Activated CD4-positive, alpha-beta T cell treated with anti-CD3 and anti-CD28 coated beads, Interleukin-2, amount 10 ng/mL, durations not matched to agents 24 days and 14 days (primary cell): ENCODE results near the gene TMEM203. TPM values are rescaled to one million over a fixed set of nuclear protein-coding genes. Genes with fewer than 3 reads are reported as not detected.

Experiments used
- DNase-seq: peaks from one replicate; pipeline ENCODE4 v3.0.0; 2022
- H3K27ac Mint-ChIP-seq: one replicate; pipeline ENCODE4 v1.8.0; 2022; ENCODE audit warnings: mild to moderate bottlenecking, mixed read lengths
- H3K27me3 Mint-ChIP-seq: one replicate; pipeline ENCODE4 v1.8.0; 2022; ENCODE audit warnings: mixed read lengths
- H3K36me3 Mint-ChIP-seq: one replicate; pipeline ENCODE4 v1.8.0; 2022; ENCODE audit warnings: low read depth, mild to moderate bottlenecking, mixed read lengths
- H3K4me1 Mint-ChIP-seq: one replicate; pipeline ENCODE4 v1.8.0; 2021; ENCODE audit warnings: mixed read lengths
- H3K4me3 Mint-ChIP-seq: one replicate; pipeline ENCODE4 v1.8.0; 2022; ENCODE audit warnings: mild to moderate bottlenecking, moderate library complexity, mixed read lengths
- H3K9me3 Mint-ChIP-seq: one replicate; pipeline ENCODE4 v1.8.0; 2021; ENCODE audit warnings: mixed read lengths
- intact Hi-C: fragments of 100-400 bp; cut with micrococcal nuclease; formaldehyde crosslinking; loops from one replicate; pipeline ENCODE4 v1.15.1; 2023
- total RNA-seq: library from RNA; stranded (reverse); gene quantifications from 2 replicates; pipeline ENCODE4 v1.2.3, GENCODE V29; 2022

Gene TMEM203
- total RNA-seq, 1 donor from 2014 or later: 38.8 TPM

DNA sequence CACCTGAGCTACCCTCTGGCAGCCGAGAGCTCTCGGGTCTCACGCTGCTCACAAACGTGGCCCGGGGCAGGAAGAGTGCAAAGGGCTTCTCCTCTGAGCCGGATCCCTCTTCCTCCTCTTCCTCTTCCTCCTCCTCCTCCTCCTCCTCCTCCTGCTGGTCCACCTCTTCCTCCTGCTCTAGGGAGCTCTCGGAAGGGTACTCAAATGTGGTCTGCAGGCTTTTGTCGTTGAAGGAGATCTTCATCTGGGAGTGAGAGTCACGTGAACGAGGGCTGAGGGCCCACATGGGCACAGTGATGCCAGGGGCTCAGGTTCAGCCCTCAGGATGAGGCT lies 13.0 kb downstream of the TMEM203 start:
- no peak overlapping the region for H3K4me3 Mint-ChIP-seq
- no peak overlapping the region for H3K27ac Mint-ChIP-seq
- no peaks in the 10 kb centered on the region for H3K27me3 Mint-ChIP-seq
- no peaks in the 10 kb centered on the region for H3K9me3 Mint-ChIP-seq
- peaks cover 11% of the 10 kb centered on the region for H3K4me1 Mint-ChIP-seq
- peaks cover 19% of the 10 kb centered on the region for H3K36me3 Mint-ChIP-seq
- no peak for DNase-seq
- intact Hi-C loops: no loop called here

DNA sequence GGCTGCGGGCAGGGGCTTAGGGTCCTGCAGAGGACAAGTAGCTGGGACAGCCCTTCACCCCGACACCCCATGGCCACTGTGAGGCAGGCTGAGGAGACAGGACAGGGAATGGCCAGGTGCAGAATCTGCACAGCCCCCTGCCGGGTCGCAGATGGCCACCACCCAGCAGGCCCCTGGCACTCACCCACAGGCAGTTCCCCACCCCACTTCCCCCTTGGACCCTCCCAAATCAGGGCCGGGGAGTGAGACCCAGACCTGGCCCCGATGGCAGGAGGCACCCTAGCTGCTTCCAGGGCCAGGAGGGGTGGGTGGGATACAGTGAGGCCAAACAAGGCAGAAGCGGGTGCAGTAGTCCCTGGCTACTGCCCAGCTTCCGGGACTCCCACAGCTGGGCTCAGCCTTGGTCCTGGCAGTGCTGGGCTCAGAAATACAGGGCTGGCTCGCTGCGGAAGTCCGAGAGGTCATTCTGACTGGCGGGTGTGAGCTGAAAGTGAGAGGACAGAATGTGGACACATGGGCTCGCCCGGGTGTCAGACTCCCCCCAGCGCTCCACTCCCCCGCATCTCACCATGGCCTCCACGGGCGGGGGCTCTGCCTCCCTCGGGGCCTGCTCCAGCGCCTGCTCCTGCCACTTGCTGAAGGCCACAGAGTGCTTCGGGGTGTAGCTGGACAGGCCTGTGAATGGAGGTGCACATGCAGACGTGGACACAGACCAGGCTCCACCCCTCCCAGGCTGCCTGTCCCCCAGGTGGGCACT lies 13.6 kb downstream of the TMEM203 start:
- Mint-ChIP-seq H3K27me3 (no peaks in the 10 kb centered on the region), H3K36me3 (peaks cover 22% of the 10 kb centered on the region), H3K4me3 (no peak overlapping the region), H3K27ac (no peak overlapping the region), H3K4me1 (peaks cover 15% of the 10 kb centered on the region), H3K9me3 (no peaks in the 10 kb centered on the region)
- intact Hi-C loops: no loop called here
- DNase-seq: no peak

DNA sequence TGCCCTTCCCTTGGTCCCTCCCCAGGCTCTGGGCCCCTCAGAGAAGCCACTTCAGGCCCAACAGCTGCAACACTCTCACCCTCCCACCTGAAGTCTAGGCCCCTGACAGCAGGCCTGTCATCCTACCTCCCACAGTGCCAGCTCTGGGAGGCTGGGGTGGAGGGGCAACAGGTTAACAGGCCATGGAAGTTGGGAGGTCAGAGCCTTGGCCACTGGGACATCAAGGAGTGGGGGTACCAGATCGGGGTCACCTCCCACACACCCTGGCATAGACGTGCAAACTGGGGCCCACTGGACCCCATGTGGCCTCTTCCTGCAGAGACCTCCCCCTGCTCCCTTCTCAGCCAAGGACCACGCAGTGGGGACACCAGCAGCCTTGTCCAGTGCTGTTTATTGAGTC lies 14.2 kb downstream of the TMEM203 start:
- Mint-ChIP-seq H3K27ac (no peak overlapping the region), H3K36me3 (peaks cover 23% of the 10 kb centered on the region), H3K4me1 (peaks cover 19% of the 10 kb centered on the region), H3K27me3 (no peaks in the 10 kb centered on the region), H3K4me3 (peak overlapping the region; percentile 67), H3K9me3 (no peaks in the 10 kb centered on the region)
- no peak for DNase-seq
- intact Hi-C loops: no loop called here

- H3K27me3 Mint-ChIP-seq: no peaks in the 10 kb centered on the region
- intact Hi-C loops: no loop called here
- peak overlapping the region; percentile 66 for H3K27ac Mint-ChIP-seq
- no peak for DNase-seq
- H3K9me3 Mint-ChIP-seq: no peaks in the 10 kb centered on the region
- H3K36me3 Mint-ChIP-seq: peaks cover 23% of the 10 kb centered on the region
- H3K4me1 Mint-ChIP-seq: peaks cover 19% of the 10 kb centered on the region
- H3K4me3 Mint-ChIP-seq: peak overlapping the region; percentile 91
Measured at GRCh38 chr9:137190315-137190856, 15.1 kb downstream of the TMEM203 start.

DNA sequence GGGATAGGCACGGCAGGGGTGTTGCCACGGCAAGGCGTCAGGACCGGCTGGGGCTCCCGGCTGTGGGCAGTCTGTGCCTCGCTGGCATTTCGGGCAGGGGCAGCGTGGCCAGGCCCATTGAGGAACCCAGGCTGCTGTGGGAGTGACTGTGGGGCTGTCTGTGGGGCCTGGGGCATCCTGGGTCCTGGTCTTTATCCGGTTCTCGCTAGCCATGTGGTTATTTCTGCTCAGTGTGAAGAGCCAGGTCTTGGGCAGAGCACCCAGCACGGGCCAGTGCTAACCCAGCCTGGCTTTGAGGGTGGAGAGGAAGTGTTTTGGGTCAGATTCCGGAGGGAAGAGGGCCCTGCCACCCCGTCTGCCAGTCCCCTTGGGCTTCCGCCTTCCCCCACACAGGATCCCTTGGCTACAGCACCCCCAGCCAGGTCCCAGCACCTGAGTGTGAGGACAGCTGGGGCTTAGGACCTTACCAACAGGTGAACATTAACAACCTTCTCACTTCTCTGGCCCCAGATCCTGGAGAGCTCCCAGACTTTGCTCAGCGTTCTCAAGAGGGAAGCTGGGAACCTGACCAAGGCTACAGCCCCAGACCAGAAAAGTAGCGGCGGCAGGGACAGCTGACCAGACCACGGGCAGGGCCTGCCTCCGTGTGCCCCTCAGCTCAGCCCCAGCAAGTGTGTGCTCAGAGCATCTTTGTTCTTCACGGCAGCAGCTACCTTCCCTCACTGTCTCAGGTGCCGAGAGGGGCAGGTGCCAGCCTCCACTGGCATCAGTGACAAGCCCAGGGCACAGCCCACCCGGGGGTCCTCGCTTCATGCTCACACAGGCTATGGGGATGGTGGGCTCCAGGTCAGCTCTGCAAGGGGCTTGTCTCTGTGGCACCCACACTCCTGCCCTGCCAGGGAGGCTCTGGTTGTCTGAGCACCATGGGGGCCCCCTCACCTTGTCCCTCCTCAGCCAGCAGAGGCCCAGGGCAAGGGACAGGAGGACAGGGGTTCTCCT lies 15.9 kb downstream of the TMEM203 start:
- peak overlapping the region; percentile 94 for H3K27ac Mint-ChIP-seq
- intact Hi-C loops: loop anchor here (1.0 to 2.0 kb wide), 2 partner anchors 47 to 60 kb away; no protein-coding TSS in a partner anchor
- H3K4me1 Mint-ChIP-seq: peaks cover 19% of the 10 kb centered on the region
- no peaks in the 10 kb centered on the region for H3K27me3 Mint-ChIP-seq
- H3K36me3 Mint-ChIP-seq: peaks cover 23% of the 10 kb centered on the region
- H3K4me3 Mint-ChIP-seq: peak overlapping the region; percentile 91
- no peaks in the 10 kb centered on the region for H3K9me3 Mint-ChIP-seq
- DNase-seq: no peak

GRCh38 chr9:137188490-137189296 lies 16.8 kb downstream of the TMEM203 start, which contains the start of the genes ANAPC2 and SSNA1:
Gene ANAPC2, minus strand, starts transcription at chr9:137188560. Its CDS starts 28 bp downstream, at chr9:137188532.
Gene SSNA1, plus strand, starts transcription at chr9:137188676. Its CDS starts 51 bp downstream, at chr9:137188727.
- Mint-ChIP-seq H3K4me1 (peaks cover 22% of the 10 kb centered on the region), H3K27ac (peak within 1 kb of the TSS; percentile 94), H3K9me3 (no peaks in the 10 kb centered on the region), H3K36me3 (peaks cover 29% of the 10 kb centered on the region), H3K4me3 (peak within 1 kb of the TSS; percentile 91), H3K27me3 (no peaks in the 10 kb centered on the region)
- DNase-seq: peak; percentile 99
- intact Hi-C loops: loop anchor here (1.0 to 2.0 kb wide), 5 partner anchors 12 to 59 kb away; partner anchors contain the start of genes NDOR1, TMEM203 and TPRN

GRCh38 chr9:137188086-137188489 lies 17.4 kb downstream of the TMEM203 start:
- intact Hi-C loops: loop anchor here (1.0 to 2.0 kb wide), 4 partner anchors 12 to 49 kb away; partner anchors contain the start of genes NDOR1, TMEM203 and TPRN

DNA sequence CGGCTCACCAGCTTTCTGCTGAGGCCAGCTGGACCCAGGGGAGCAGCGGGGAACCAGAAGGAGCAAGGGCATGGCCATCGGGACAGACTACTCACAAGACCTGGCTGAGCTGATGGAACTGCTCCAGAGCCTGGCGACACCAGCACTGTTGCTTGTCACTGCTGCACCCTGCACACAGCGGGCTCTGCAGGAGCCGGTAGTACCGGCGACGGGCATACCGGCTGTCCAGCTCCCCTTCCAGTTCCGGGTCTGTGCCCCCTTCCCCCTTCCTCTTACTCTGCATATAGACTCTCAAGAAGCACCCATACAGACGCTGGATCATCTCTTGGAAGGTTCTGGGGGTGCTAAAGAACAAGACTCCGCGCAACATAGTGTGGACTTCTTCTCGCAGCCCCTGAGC lies 18.1 kb downstream of the TMEM203 start:
- DNase-seq: no peak
- Mint-ChIP-seq H3K4me1 (peaks cover 22% of the 10 kb centered on the region), H3K9me3 (no peaks in the 10 kb centered on the region), H3K27me3 (no peaks in the 10 kb centered on the region), H3K36me3 (peaks cover 34% of the 10 kb centered on the region), H3K27ac (peak overlapping the region; percentile 91), H3K4me3 (peak overlapping the region; percentile 91)
- intact Hi-C loops: no loop called here

More at GRCh38 chr9:137188086-137188489, 17.4 kb downstream of the TMEM203 start:
- no peaks in the 10 kb centered on the region for H3K9me3 Mint-ChIP-seq
- DNase-seq: no peak
- peaks cover 22% of the 10 kb centered on the region for H3K4me1 Mint-ChIP-seq
- peaks cover 34% of the 10 kb centered on the region for H3K36me3 Mint-ChIP-seq
- H3K4me3 Mint-ChIP-seq: peak overlapping the region; percentile 91
- H3K27ac Mint-ChIP-seq: peak overlapping the region; percentile 91
- H3K27me3 Mint-ChIP-seq: no peaks in the 10 kb centered on the region

GRCh38 chr9:137186385-137186784 lies 19.1 kb downstream of the TMEM203 start:
- Mint-ChIP-seq H3K27ac (no peak overlapping the region), H3K36me3 (peaks cover 36% of the 10 kb centered on the region), H3K9me3 (no peaks in the 10 kb centered on the region), H3K4me1 (peaks cover 22% of the 10 kb centered on the region), H3K4me3 (peak overlapping the region; percentile 91), H3K27me3 (no peaks in the 10 kb centered on the region)
- intact Hi-C loops: no loop called here
- no peak for DNase-seq

DNA sequence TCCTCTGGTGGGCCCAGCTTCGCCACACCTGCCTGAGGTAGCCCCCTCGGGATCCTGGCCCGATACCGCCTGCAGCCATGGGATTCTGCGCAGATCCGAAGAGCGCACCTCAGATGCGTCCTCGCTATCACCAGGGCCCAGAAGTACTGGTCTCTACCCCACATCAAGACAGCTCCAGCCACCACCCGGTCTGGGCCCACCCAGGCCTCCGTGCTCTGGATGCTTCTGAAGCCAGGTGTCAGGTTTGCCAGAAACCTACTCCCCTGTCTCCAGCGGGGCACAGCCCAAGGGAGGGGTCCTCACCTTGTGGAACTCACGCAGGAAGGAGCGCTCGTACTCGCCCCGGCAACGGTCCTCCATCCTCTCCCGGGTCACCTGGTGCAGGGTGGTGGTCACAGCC lies 19.5 kb downstream of the TMEM203 start:
- Mint-ChIP-seq H3K4me1 (peaks cover 22% of the 10 kb centered on the region), H3K9me3 (no peaks in the 10 kb centered on the region), H3K27ac (no peak overlapping the region), H3K36me3 (peaks cover 34% of the 10 kb centered on the region), H3K4me3 (no peak overlapping the region), H3K27me3 (no peaks in the 10 kb centered on the region)
- DNase-seq: no peak
- intact Hi-C loops: no loop called here

- H3K27me3 Mint-ChIP-seq: no peaks in the 10 kb centered on the region
- DNase-seq: no peak
- no peak overlapping the region for H3K4me3 Mint-ChIP-seq
- peaks cover 22% of the 10 kb centered on the region for H3K4me1 Mint-ChIP-seq
- intact Hi-C loops: no loop called here
- no peaks in the 10 kb centered on the region for H3K9me3 Mint-ChIP-seq
- H3K36me3 Mint-ChIP-seq: peaks cover 30% of the 10 kb centered on the region
- H3K27ac Mint-ChIP-seq: no peak overlapping the region
Measured at GRCh38 chr9:137184881-137185660, 20.4 kb downstream of the TMEM203 start.

GRCh38 chr9:137183980-137184595 lies 21.4 kb downstream of the TMEM203 start:
- no peak overlapping the region for H3K4me3 Mint-ChIP-seq
- no peaks in the 10 kb centered on the region for H3K27me3 Mint-ChIP-seq
- no peak overlapping the region for H3K27ac Mint-ChIP-seq

More at GRCh38 chr9:137183980-137184595, 21.4 kb downstream of the TMEM203 start:
- Mint-ChIP-seq H3K9me3 (no peaks in the 10 kb centered on the region), H3K4me1 (peaks cover 18% of the 10 kb centered on the region), H3K36me3 (peaks cover 31% of the 10 kb centered on the region)
- intact Hi-C loops: no loop called here
- DNase-seq: no peak
